ENCODE results near the gene SMYD3.

- TF ChIP-seq, protein P1, sequence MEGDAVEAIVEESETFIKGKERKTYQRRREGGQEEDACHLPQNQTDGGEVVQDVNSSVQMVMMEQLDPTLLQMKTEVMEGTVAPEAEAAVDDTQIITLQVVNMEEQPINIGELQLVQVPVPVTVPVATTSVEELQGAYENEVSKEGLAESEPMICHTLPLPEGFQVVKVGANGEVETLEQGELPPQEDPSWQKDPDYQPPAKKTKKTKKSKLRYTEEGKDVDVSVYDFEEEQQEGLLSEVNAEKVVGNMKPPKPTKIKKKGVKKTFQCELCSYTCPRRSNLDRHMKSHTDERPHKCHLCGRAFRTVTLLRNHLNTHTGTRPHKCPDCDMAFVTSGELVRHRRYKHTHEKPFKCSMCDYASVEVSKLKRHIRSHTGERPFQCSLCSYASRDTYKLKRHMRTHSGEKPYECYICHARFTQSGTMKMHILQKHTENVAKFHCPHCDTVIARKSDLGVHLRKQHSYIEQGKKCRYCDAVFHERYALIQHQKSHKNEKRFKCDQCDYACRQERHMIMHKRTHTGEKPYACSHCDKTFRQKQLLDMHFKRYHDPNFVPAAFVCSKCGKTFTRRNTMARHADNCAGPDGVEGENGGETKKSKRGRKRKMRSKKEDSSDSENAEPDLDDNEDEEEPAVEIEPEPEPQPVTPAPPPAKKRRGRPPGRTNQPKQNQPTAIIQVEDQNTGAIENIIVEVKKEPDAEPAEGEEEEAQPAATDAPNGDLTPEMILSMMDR (IDR thresholded peaks at IDR 0.05): no peak
- no peak for TF ChIP-seq POLR2A (IDR thresholded peaks at IDR 0.05)
Measured at GRCh38 chr1:246034630-246035029, 472.4 kb downstream of the SMYD3 start.
